ENCODE results near the gene LIN7C. TPM values are rescaled to one million over a fixed set of nuclear protein-coding genes. Genes with fewer than 3 reads are reported as not detected.

The LIN7C gene
- total RNA-seq, 1 donor from 2014 or later, result 93.7 TPM

- no peaks in the 10 kb centered on the region for H3K27me3 ChIP-seq (ENCODE audit: control insufficient read depth, insufficient read depth, low read length)
- DNase-seq (ENCODE audit: low read depth) (peak; percentile 86), FAIRE-seq (no peak)
- no peak overlapping the region for H3K4me3 ChIP-seq (ENCODE audit: low read depth, low read length)
- no peaks in the 10 kb centered on the region for H3K36me3 ChIP-seq (ENCODE audit: control insufficient read depth, insufficient read depth, low read length)
- TF ChIP-seq CTCF (IDR thresholded peaks at IDR 0.05; ENCODE audit: insufficient read depth, low read length, severe bottlenecking), result no peak
These were observed 42.3 kb downstream of the LIN7C start for GRCh38 chr11:27464289-27464696.

- TF ChIP-seq CTCF (IDR thresholded peaks at IDR 0.05; ENCODE audit: insufficient read depth, low read length, severe bottlenecking), result no peak
- H3K27me3 ChIP-seq (ENCODE audit: control insufficient read depth, insufficient read depth, low read length), result no peaks in the 10 kb centered on the region
- DNase-seq (ENCODE audit: low read depth) (peak; percentile 67), FAIRE-seq (no peak)
- no peaks in the 10 kb centered on the region for H3K36me3 ChIP-seq (ENCODE audit: control insufficient read depth, insufficient read depth, low read length)
- no peak overlapping the region for H3K4me3 ChIP-seq (ENCODE audit: low read depth, low read length)
These were observed 44.0 kb downstream of the LIN7C start for GRCh38 chr11:27462543-27462942.

- H3K27me3 ChIP-seq (ENCODE audit: control insufficient read depth, insufficient read depth, low read length), result no peaks in the 10 kb centered on the region
- no peaks in the 10 kb centered on the region for H3K36me3 ChIP-seq (ENCODE audit: control insufficient read depth, insufficient read depth, low read length)
- TF ChIP-seq CTCF (IDR thresholded peaks at IDR 0.05; ENCODE audit: insufficient read depth, low read length, severe bottlenecking), result no peak
- no peak overlapping the region for H3K4me3 ChIP-seq (ENCODE audit: low read depth, low read length)
- FAIRE-seq, result no peak
- no peak for DNase-seq (ENCODE audit: low read depth)
These were observed 46.2 kb downstream of the LIN7C start for GRCh38 chr11:27460158-27460978.

- TF ChIP-seq CTCF (IDR thresholded peaks at IDR 0.05; ENCODE audit: insufficient read depth, low read length, severe bottlenecking), result no peak
- DNase-seq (ENCODE audit: low read depth), result no peak
- Histone ChIP-seq H3K27me3 (ENCODE audit: control insufficient read depth, insufficient read depth, low read length) (no peaks in the 10 kb centered on the region), H3K36me3 (ENCODE audit: control insufficient read depth, insufficient read depth, low read length) (no peaks in the 10 kb centered on the region), H3K4me3 (ENCODE audit: low read depth, low read length) (no peak overlapping the region)
- no peak for FAIRE-seq
These were observed 47.4 kb downstream of the LIN7C start for GRCh38 chr11:27459191-27459590.

- no peak for TF ChIP-seq CTCF (IDR thresholded peaks at IDR 0.05; ENCODE audit: insufficient read depth, low read length, severe bottlenecking)
- Histone ChIP-seq H3K27me3 (ENCODE audit: control insufficient read depth, insufficient read depth, low read length) (no peaks in the 10 kb centered on the region), H3K4me3 (ENCODE audit: low read depth, low read length) (no peak overlapping the region), H3K36me3 (ENCODE audit: control insufficient read depth, insufficient read depth, low read length) (no peaks in the 10 kb centered on the region)
- DNase-seq (ENCODE audit: low read depth), result no peak
- FAIRE-seq, result no peak
These were observed 48.4 kb downstream of the LIN7C start for GRCh38 chr11:27458182-27458581.

Measured in bronchial epithelial cell (primary cell).